NB4 (cell line): ENCODE measurements around the gene PTGR1.

Experiments
- DNase-seq: peaks from one replicate; pipeline ENCODE4 v3.0.0; 2010; ENCODE audit warnings: low read depth
- H3K4me3 ChIP-seq: one replicate; pipeline ENCODE4 v1.5.1; 2011; ENCODE audit warnings: mild to moderate bottlenecking, low read depth, low read length, moderate library complexity
- CTCF ChIP-seq: IDR thresholded peaks from one replicate; pipeline ENCODE4 v1.5.1; 2012; ENCODE audit warnings: low read depth, low read length
- MAX ChIP-seq: IDR thresholded peaks from 2 replicates; pipeline ENCODE4 v1.6.1; 2011; ENCODE audit warnings: low read depth, low read length
- MYC ChIP-seq: IDR thresholded peaks from 2 replicates; pipeline ENCODE4 v1.6.1; 2011; ENCODE audit warnings: low read depth, low read length
- POLR2A ChIP-seq: IDR thresholded peaks from 2 replicates; pipeline ENCODE4 v1.6.1; 2011; ENCODE audit warnings: mild to moderate bottlenecking; ENCODE audit not compliant: insufficient read length; ENCODE audit errors: extremely low read depth

Gene PTGR1

GRCh38 chr9:111529787-111530186, 69.7 kb downstream of the PTGR1 start:
- H3K4me3 ChIP-seq, result no peak overlapping the region
- DNase-seq, result no peak
- no peak for TF ChIP-seq CTCF
- no peak for TF ChIP-seq POLR2A
- TF ChIP-seq MAX, result no peak
- TF ChIP-seq MYC, result no peak

DNA sequence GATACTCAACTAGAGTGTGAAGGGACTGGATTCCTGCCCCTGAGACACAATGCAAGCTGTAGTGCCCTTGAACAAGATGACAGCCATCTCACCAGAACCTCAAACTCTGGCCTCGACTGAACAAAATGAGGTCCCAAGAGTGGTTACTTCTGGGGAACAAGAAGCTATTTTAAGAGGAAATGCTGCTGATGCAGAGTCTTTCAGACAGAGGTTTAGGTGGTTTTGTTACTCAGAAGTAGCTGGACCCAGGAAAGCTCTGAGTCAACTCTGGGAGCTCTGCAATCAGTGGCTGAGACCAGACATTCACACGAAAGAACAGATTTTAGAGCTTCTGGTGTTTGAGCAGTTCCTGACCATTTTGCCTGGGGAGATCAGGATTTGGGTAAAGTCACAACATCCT, 72.1 kb downstream of the PTGR1 start:
- no peak overlapping the region for H3K4me3 ChIP-seq
- no peak for TF ChIP-seq MAX
- no peak for TF ChIP-seq MYC
- TF ChIP-seq CTCF, result no peak
- TF ChIP-seq POLR2A, result no peak
- no peak for DNase-seq

DNA sequence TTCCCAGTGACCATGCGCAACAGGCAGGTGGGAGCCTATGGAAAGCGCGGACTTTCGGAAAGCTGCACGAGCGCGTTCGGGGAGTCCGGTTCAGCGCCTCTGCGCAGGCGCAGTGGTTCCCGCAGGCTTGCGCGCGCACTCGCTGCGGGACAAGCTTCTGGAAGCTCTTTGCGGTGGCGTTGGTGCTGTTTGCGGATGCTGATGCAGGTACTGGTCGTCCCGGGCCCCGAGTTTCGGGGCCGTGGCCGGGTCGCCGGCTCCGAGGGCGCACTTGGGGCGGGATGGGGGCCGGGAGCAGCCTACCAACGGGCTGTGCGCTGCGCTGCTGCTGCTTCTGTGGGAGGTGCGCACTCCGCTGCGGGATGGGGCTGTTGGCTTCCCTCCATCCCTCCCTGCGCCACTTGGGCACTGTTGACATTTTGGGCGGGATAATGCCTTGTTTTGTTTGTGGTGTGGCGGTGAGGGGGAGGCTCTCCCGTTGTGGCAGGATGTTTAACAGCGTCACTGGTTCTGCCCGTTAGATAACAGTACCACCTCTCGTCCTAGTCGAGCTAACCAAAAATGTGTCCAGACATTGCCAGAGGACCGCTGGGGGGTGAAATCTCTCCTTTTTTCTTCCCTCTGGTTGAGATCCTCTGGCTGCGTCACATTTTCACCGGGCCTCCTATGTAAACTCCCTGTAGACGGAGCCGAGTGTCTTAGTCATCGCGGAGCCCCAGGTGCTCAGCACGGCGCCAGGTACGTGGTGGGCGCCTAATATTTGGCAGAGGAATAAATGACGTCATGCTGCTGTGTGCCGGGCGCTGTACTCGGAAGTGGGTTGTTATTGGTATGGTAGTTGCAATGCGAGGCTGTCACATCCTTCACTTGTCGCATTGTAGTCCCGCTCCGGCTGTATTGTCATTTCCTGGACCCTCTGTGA, 74.1 kb downstream of the PTGR1 start, which contains the start of gene ZNF483:
Gene ZNF483 (plus strand): TSS at position 124 of the 922 bp plus-strand sequence. CDS start 2,217 bp downstream, outside the sequence.
- no peak within 1 kb of the TSS for H3K4me3 ChIP-seq
- no peak for TF ChIP-seq POLR2A
- no peak for TF ChIP-seq MAX
- TF ChIP-seq CTCF, result no peak
- no peak for TF ChIP-seq MYC
- DNase-seq, result no peak

- no peak for DNase-seq
- H3K4me3 ChIP-seq, result no peak overlapping the region
- no peak for TF ChIP-seq MAX
- TF ChIP-seq CTCF, result no peak
- no peak for TF ChIP-seq MYC
- no peak for TF ChIP-seq POLR2A
These were observed 74.8 kb downstream of the PTGR1 start for GRCh38 chr9:111524731-111525055.

DNA sequence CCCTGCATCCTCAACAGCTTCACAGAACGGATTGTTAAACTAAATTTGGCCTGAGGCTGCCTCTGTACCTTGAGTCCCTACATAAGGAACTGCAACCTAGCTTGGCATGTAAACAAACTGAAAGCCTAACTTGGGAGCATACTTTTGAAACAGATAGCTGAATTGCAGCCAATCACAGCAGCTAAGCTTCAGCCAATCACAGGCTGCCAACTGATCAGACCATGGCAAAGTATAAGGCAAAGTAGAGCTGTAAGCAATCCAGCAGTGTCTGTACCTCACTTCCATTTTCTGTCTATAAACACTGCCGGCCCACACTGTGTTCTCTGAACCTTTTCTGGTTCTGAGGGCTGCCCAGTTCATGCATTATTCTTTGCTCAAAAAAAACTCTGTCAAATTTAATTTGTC, 83.4 kb downstream of the PTGR1 start:
- TF ChIP-seq MYC (no peak), MAX (no peak), CTCF (no peak), POLR2A (no peak)
- DNase-seq, result peak; percentile 29
- no peak overlapping the region for H3K4me3 ChIP-seq
